Right lung (tissue), 5 donors: ENCODE results near the gene CENPO. TPM values are rescaled to one million over a fixed set of nuclear protein-coding genes. Genes with fewer than 3 reads are reported as not detected.

ENCODE experiments used
- DNase-seq, 2 donors: peaks; one replicate each; pipeline ENCODE4 v3.0.0-alpha.2; 2013
- polyA plus RNA-seq, 5 donors: library from polyadenylated mRNA; unstranded; fragments of 120-200 nt; gene quantifications; one replicate each; pipeline versions ENCODE4 v1.2.1 to v1.2.3, GENCODE V29; 2013; ENCODE audit warnings: inconsistent platforms in 1 of 5, low replicate concordance in 1 of 5; ENCODE audit not compliant: insufficient read length in 5 of 5, insufficient read depth in 1 of 5

Gene CENPO
- polyA plus RNA-seq, 5 donors: 17.8 to 31.5 (median 22.7) TPM

DNA sequence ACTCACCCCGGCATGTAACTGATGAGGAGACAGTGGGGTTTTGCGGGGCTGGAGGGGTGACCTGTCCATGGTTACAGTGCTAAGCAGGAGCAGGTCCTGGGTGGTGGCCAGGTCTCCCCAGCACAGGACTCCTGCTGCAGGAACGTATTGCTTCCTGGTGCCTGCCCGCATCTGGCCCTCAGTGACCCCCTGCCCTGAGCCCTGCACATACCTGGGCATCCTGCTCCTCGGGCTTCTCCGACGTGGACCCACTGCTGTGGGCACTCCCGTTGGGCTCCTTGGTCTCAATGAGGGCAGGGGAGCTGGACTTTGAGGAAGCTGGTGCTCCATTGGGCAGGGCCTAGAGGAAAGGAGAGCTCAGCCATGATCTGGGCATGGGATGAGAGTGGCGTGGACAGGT is 43.5 kb downstream of the CENPO start:
- no peak for DNase-seq

DNA sequence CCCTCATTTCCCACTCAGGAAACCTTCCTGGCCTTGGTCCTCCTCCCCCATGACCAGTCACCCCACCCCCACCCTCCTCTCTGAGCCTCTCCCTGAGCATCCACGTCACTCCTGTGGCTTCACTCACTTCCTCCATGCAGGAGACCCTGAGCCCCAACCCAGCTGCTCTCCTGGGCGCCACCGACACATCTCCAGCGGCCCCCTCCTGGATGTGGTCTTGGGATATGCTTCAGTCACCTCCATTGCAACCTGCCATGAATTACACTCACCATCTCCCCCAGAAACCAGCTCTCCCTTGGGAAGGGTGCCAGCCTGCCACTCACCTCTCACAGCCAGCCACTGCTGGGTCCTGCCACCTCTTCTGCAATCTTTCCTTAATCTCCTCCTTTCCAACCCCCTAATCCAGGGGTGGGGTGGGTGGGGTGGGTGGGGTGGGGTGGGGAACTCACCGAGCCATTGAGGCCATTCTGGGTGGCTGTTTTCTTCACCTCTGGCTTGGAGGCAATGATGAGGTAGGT is 44.8 kb downstream of the CENPO start:
- DNase-seq: no peak

DNA sequence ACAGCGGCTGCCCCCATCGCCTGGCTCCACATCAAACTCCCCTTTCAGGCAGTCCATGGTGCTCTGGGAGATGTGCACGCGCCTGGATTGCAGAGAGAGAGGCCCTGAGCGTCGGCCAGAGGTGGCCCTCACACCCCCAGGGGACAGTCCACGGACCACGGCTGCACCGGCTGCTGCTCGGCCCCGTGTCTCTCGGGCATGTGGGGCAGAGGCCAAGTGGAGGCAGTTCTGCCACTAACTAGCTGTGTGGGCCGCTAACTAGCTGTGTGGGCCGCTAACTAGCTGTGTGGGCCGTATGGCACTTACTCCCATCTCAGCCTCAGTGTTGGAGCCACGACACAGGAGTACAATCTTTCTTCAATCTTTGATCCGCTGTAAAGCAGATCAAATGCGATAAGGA is 45.3 kb downstream of the CENPO start:
- DNase-seq: no peak

DNA sequence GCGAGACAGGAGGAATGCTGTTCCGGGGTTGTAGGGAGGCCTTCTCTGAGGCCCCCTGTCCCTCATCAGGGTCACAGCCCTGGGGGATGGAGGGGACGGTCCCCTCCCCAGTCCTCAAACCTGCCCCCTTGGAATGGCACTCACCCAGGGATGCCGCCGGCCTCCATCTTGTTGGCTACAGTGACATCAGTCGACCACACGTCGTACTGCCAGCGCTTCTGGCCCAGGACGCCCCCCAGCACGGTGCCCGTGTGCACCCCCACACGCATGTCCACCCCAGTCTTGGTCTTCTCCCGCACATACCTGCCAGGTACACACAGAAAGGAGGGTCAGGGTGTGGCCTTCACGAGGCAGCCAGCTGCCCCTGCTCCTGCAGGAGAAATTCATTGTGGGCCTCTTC is 46.5 kb downstream of the CENPO start:
- DNase-seq: no peak

DNA sequence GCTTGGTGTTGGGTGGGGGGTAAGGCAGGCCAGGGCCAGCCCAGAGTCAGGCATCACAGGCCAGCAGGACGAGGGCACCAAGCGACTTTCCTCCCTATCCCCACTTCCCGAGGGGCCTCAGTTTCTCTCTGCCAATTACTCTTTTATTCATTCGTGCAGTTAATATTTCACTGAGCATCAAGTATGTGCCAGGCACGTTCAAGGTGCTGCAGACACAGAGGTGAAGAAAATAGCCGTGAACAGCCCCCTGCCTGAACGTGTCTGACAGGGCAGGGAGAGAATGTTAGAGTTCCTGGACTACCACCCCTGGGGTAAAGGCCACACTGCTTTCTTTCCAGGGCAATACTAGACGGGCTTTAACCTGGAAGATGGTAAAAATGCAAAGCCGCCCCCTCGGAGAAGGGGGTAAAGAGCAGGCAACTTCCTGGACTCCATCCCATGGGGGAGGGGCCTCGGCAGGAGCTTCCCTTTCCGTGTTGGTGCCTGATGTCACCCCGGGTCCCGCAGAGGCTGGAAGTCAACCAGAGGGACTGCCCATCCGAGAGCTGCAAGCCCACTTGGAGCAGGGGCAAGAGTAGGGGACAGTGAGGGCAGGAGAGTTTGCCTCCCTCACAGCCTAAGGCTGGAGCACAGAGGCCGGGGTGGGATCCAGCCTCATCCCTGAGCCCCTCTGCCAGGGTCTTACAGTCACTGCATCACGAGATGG is 47.1 kb downstream of the CENPO start:
- no peak for DNase-seq

DNA sequence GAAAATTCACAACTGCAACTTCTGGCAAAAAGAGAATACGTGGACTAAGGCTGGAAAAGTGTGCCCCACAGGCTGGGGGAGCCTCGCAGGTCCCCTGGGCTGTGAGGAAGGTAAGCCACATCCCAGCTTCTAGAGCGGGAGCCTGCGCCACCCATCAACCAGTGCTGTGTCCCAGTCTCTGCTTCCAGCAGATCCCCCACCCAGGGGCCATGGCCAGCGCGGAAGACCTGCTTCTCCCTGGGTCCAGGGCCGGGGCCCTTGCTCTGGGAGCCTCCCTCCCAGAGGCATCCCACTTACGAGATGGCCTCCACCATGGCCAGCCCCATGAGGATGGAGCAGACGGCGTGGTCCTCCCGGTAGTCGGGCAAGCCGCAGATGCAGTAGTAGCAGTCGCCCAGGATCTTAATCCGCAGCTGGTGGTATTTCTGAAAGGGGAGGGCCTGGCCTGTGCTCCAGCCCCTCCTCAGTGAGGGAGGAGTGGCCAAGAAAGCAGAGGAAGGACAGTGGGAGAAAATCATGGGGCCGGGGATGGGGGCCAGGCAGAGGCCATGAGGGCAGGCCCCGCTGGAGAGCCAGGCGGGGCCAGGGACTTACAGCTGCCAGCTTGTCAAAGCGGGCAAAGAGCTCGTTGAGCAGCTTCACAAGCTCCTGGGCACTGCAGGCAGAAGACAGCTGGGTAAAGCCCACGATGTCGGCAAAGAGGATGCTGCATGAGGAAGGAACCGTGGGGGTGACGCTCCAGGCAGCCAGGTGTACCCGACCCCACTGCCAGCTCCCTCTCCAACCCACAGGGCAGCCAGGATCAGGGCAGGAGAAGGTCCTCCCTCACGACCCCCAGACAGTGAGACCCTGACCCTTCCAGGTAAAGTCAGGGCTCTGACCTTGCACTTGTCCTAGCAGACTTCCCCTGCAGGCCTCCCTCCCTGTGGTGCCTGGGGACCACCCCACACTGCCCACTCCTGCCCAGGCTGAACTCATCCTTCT is 48.0 kb downstream of the CENPO start:
- no peak for DNase-seq

DNA sequence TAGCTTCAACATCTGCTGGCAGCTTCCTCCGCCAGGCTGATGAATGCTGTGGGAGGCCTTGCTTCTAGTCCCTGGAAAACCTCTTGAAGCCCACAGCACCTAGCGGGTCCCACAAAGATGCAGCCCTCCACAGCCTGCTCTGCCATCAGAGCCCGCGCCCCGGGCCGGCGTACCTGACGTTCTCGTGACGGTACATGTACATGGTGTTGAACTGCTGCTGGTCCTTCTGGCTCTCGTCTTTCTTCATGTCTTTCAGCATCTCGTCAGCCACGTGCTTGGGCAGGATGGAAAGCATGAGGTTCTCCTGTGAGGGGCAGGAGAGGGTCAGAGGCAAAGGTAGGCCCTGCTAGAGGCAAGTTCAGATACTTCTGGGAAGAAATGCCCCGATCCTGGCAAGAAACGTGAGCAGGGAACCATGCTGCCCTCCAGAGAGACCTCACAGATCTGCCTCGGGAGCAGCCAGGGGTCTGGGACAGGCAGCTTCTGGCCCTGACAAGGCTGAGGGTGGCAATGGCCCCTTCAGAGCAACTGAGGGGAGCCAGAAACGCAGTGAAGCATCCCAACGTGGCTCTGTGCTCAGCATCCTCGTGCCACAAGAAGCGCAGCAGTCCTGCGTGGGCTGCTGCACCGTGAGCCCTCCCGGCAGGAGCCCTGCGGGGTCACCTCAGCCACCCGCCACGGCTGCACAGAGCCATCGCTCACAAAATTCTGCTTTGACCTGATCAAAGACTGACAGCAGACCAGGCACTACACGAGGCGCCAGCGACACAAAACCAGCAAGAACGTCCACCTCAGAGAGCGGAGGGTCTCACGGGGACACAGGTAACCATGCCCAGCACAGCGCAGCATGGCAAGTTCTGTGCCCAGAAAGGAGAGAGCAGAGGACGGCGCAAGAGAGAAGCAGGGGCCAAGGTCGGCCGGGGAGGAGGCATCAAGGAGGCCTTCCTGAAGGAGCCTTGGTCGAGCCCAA is 49.1 kb downstream of the CENPO start:
- no peak for DNase-seq

DNA sequence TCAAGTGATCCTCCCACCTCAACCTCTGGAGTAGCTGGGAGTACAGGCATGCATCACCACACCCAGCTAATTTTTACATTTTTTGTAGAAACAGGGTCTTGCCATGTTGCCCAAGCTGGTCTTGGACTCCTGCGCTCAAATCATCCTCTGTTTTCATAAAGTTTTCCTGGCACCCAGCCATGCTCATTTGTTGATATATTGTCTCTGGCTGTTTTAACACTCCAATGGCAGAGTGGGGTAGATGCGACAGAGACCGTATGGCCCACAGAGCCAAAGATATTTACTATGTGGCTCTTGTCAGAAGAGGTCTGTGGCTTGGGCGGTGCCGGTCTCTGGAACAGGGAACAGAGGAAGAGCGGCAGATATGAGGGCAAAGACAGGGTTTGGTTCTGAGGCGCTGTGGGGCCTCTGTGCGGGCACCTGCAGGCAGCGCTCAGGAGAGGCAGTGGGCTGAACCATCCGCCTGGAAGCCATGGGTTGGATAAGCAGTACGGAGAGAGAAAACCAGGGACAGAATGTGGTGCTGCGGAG is 50.2 kb downstream of the CENPO start:
- DNase-seq: no peak

DNA sequence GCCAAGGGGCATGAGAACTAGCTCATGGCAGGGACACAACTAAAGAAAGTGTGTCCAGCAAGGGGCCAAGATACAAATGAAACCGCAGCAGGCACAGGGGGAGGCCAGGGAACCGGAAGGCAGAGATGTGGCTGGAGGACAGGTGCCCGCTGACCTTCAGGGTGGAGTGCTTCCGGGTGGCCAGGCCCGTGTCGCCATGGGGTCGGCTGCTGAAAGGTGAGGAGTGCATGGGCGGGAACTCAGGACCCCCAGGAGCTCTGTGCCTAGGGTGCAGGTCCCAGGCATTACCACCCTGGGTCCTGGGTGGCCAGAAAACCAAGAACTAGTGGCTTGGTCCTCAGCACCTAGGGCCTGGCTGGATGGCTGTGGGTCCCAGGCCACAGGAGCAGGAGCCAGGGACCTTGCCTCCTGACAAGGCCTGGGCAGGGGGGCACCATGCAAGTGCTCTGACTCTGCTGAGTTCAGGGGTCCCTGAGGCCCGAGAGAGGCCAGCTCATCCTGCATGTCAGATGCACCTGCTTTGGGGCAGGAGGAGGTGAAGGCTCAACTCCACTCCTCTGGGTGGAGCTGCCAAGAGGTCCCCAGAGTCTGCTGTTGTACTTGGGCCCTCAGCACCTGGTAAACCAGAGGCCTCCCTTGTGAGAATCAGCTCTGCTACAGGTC is 50.9 kb downstream of the CENPO start:
- no peak for DNase-seq

DNA sequence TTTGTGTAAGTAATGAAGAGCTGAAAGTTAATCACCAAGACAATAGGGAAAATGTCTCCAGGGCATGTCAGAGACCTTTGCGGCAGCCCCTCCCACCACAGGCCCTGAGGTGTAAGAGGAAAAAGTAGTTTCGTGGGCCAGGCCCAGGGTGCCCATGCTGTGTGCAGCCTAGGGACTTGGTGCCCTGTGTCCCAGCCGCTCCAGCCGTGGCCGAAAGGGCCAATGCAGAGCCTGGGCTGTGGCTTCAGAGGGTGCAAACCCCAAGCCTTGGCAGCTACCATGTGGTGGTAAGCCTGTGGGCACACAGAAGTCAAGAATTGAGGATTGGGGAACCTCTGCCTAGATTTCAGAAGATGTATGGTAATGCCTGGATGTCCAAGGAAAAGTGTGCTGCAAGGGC is 52.5 kb downstream of the CENPO start:
- no peak for DNase-seq

DNA sequence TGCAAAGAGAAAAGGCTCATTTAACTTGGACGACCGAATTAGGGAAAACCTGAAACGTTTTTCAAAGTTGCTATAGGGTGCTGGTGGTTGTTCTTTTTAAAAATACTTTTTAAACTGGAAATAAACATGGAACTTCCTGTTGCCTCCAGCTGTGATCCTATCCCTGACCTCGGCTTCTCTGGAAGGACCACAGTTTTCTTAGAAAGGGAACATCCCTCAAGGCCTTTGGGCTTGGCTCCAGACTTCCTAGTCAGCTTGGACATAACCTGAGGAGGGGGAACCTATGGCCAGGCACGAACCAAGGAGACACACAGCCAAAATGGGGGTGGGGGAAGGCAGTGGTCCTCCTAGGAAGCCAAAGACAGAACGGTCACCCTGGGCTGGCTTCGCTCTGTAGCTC is 57.7 kb downstream of the CENPO start:
- peak in 1 of 2 donors; percentile 24 for DNase-seq

DNA sequence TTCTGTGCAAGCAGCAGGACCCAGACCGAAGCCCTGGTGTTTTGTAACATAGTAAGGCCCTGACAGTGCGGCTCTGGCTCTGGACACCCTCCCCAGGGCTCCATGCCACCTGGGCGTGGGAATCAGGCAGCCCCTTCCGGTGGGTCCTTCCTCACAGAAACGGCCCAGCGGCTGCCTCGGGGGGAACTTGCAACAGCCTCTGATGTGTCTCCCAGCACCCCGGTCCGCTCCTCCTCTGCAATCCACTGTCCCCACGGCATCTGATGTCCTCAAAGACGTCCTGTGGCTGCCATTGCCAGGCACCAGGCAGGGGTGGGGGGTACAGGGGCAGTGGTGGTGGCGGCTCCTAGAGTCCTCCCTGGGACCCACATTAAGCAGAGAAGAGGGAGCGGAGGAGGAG is 58.8 kb downstream of the CENPO start:
- no peak for DNase-seq

DNA sequence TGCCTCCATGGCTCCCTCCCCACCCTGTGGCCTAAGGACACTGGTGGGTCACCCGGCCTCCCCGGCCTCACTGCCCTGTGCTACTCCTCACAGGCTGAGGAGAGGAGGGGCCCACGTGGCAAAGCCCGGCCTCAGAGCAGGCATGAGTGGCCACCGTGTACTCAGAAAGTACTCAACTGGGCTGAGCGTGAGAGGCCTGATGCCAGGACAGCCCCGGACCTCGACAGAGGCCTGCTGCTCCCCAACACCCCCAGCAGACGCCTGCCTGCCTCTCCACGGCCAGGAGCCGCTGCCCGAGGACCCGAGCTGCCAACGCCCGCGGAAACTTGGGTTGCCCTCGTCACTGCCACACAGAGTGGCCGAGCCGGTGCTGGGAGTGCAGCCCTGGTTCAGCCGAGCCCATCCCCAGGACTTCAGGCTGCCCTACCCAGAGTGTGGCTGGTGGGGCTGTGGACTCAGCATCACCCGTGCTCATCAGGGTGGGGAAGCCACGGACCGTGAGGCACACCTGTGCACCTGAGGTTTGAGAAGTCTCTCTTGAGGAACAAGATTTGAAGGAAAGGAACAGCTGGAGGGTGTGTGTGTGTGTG is 59.3 kb downstream of the CENPO start:
- DNase-seq: no peak

DNA sequence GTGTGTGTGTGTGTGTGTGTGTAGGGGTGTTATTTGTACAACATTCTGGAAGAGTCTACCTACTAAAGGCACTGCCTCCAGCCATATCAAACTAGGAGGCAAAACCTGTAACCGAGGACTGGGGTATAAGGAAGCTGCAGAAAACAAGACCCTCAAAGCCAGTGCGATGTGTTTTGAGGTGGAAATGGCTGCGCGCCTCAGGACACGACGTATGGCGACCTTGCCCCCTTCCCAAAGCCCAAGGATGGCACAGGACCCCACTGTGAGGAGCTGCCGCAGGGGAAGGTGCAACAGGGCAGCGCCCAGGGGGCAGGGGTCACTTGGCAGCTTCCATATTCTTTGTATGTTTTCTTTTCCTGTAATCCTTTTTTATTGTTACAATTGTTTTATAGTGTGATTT is 59.8 kb downstream of the CENPO start:
- DNase-seq: no peak

DNA sequence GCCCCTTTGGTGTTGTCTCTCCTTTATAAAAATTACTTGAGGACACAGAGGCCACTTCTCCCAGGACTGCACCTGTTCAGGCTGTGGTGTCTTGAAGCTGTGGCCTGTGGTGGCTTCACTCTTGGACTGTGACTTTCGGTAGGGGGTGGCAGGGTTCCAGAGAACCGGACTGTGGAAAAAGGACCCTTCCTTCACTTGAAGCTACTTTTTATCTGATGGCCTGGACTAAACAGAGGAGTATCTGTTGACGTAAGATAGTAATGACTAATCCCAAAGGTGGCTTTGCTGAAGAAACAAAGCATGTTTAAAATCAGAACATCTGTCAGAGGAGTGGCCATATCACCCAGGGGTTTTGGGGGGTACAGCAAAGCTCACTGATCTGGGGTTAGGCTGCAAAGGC is 60.8 kb downstream of the CENPO start:
- no peak for DNase-seq

DNA sequence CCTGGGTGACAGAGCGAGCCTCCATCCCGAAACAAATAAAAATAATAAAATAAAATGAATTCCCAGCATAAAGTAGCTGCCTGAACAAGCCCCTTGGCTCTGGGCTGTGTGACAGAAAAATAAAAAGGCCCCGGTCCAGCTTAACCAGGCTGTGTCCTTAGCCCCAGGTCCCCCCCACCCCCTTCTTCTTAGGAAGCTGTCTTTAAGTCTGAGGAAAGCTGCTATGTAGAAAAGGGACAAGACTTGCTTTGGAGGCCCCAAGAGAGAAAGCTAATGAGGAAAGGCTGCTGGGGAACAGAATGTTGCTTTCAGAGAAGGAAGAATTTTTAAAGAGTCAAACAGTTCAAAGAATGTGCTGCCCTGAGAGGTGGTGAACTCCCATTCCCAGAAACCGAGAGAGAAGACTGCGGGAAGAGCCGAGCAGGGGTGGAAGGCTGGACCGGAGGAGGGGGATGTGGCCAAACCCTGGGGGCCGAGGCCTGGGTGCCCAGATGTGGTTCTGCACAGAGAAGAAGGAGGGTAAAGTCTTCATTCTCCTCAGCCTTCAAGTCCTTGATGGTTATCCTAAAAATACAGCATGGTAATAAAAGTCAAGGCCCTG is 61.9 kb downstream of the CENPO start:
- DNase-seq: no peak

DNA sequence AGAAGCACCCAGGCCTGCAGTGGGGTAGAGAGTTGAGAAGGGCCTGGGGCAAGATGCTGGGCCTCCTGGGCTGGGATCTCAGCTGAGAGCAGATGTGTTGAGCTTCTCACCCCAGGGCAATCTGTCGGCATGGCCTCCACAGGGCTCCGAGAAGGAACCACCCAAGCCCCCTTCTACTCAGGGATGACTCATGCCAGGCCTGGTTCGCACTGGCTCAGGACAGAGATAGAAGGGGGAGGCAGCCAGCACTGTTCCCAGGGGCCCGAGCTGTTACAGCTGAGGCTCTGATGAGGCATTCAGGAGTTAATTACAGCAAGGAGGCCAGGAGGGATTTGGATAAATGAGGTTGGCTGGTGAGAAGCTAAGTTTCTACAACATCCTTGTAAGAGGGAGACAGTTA is 62.5 kb downstream of the CENPO start:
- no peak for DNase-seq

DNA sequence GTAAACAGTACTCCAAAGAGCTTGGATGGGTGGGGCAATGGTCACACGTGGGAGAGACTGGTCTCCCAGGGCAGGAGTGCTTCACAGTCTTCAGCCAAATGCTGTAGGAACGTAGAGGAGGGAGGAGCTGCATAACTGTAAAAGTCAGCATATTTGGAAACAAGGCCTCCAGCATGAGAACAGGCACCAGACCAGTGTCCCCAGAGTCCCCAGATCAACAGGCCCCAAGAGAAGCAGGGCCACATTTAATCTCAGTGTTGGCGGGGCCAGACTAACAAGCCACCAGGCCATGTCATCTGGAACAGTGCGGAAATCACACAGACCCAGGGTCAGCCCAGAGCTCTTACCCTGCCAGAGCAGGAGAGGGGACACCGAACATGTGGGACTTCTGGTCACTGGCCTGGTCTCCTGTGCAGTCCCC is 63.6 kb downstream of the CENPO start:
- DNase-seq: no peak

DNA sequence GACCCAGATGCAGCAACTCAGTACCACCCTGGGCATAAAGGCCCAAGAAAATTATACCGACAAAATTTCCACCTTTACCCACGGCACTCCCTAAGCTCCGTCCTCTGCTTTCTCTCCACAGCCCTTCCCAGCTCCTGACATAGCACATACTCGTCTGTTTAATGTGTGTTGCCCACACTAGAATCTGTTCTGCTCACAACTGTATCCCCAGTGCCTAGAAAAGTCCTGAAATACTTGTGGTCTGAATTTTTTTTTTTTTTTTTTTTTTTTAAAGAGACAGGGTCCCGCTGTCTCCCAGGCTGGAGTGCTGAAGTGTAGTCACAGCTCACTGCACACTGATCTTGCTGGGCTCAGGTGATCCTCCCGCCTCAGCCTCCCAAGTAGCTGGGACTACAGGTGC is 64.5 kb downstream of the CENPO start:
- DNase-seq: no peak

DNA sequence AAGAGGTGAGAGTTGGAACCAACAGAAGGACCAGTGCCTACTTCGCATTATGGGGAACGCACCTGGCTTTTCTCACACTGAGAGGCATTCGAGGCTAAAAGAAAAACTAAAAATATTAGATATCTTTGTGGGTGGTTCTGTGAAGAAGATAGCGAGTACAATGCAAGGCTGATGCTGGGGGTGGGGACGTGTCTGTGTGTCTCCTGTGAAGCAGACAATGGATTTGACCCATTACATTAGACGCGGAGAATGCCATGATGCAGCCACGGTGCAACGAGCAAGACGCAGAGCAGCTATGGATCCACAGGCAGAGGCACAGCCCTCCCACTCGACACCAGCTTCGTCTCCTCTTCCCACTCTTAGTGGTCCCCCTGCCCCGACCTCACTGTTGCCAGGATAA is 65.8 kb downstream of the CENPO start:
- DNase-seq: no peak
